SK-N-SH (cell line): ENCODE measurements around the gene SCYGR1. TPM values are rescaled to one million over a fixed set of nuclear protein-coding genes. Genes with fewer than 3 reads are reported as not detected.

Experiments
- CTCF ChIA-PET: fragments of 300-600, 350-600 bp; formaldehyde crosslinking; extraction: SDS; loops from one replicate; lab custom pipeline; 2021; lab: Yijun Ruan, JAX
- POLR2A ChIA-PET: fragments of 350-600 bp; sonication (Branson Sonifier 250); formaldehyde crosslinking; extraction: SDS; loops from one replicate; lab custom pipeline; 2020; ENCODE audit warnings: antibody characterized with exemption, inconsistent platforms; lab: Yijun Ruan, JAX
- DNase-seq: peaks from one replicate; pipeline ENCODE4 v3.0.0; 2012
- H2AFZ ChIP-seq: fragments of 200-600 bp; sonication (generic); 2 replicates; pipeline ENCODE4 v1.8.1; 2016; ENCODE audit warnings: antibody characterized with exemption, mild to moderate bottlenecking, low read depth
- H3F3A ChIP-seq: fragments of 200-600 bp; sonication (generic); replicated peaks from 2 replicates; pipeline ENCODE3; 2016; ENCODE audit warnings: antibody characterized with exemption, mild to moderate bottlenecking; ENCODE audit not compliant: insufficient read depth
- H3K27ac ChIP-seq, 2 experiments: fragments of 200-500 bp in 1 of 2; fragments of 200-600 bp in 1 of 2; sonication (Bioruptor generic) in 1 of 2; sonication (generic), shearing (Covaris generic) in 1 of 2; 2 replicates each; pipeline versions ENCODE4 v1.5.1 to v1.6.1; 2014 to 2016; ENCODE audit warnings: low read depth in 2 of 2, inconsistent platforms in 1 of 2, low read length in 1 of 2, mild to moderate bottlenecking in 1 of 2, mixed read lengths in 1 of 2
- H3K27me3 ChIP-seq: fragments of 200-600 bp; sonication (generic), shearing (Covaris generic); 2 replicates; pipeline ENCODE4 v1.6.1; 2016; ENCODE audit warnings: mixed run types; ENCODE audit not compliant: insufficient read depth
- H3K36me3 ChIP-seq, 2 experiments: fragments of 200-500 bp in 1 of 2; fragments of 200-600 bp in 1 of 2; sonication (Bioruptor generic) in 1 of 2; sonication (generic) in 1 of 2; replicated peaks in 1 of 2; 2 replicates each; pipeline versions ENCODE3 to v1.5.1; 2014 to 2016; ENCODE audit warnings: low read length in 1 of 2, mild to moderate bottlenecking in 1 of 2; ENCODE audit not compliant: insufficient read depth in 2 of 2, control insufficient read depth in 1 of 2
- H3K4me1 ChIP-seq, 2 experiments: fragments of 200-500 bp in 1 of 2; fragments of 200-600 bp in 1 of 2; sonication (Bioruptor generic) in 1 of 2; sonication (generic), shearing (Covaris generic) in 1 of 2; 2 replicates each; pipeline versions ENCODE4 v1.5.1 to v1.6.1; 2014 to 2016; ENCODE audit warnings: low read depth in 1 of 2, low read length in 1 of 2, mixed run types in 1 of 2; ENCODE audit not compliant: insufficient read depth in 2 of 2, control insufficient read depth in 1 of 2
- H3K4me2 ChIP-seq: fragments of 200-600 bp; sonication (generic), shearing (Covaris generic); 2 replicates; pipeline ENCODE4 v1.6.1; 2017; ENCODE audit warnings: mixed run types
- H3K4me3 ChIP-seq, 2 experiments: fragments of 200-500 bp in 1 of 2; fragments of 200-600 bp in 1 of 2; sonication (Bioruptor generic) in 1 of 2; sonication (generic), shearing (Covaris generic) in 1 of 2; 2 replicates each; pipeline versions ENCODE4 v1.5.1 to v1.8.1; 2014 to 2016; ENCODE audit warnings: low read depth in 2 of 2, inconsistent platforms in 1 of 2, low read length in 1 of 2, mild to moderate bottlenecking in 1 of 2, mixed read lengths in 1 of 2, moderate library complexity in 1 of 2
- H3K79me2 ChIP-seq: fragments of 200-600 bp; sonication (generic); 2 replicates; pipeline ENCODE4 v1.8.1; 2017; ENCODE audit warnings: mild to moderate bottlenecking; ENCODE audit not compliant: insufficient read depth
- H3K9ac ChIP-seq: fragments of 200-600 bp; sonication (generic); 2 replicates; pipeline ENCODE4 v1.6.1; 2017; ENCODE audit warnings: mixed run types
- H3K9me2 ChIP-seq: fragments of 200-600 bp; sonication (generic); 2 replicates; pipeline ENCODE4 v1.6.1; 2017; ENCODE audit warnings: mixed run types
- H3K9me3 ChIP-seq: fragments of 200-600 bp; sonication (generic); 2 replicates; pipeline ENCODE4 v1.6.1; 2017; ENCODE audit warnings: mixed run types, mild to moderate bottlenecking, moderate library complexity
- H4K20me1 ChIP-seq: fragments of 200-600 bp; sonication (generic); 2 replicates; pipeline ENCODE4 v1.6.1; 2017; ENCODE audit warnings: mild to moderate bottlenecking, mixed run types; ENCODE audit not compliant: insufficient read depth
- CTCF ChIP-seq: fragments of 200-600 bp; sonication (generic); IDR thresholded peaks from 2 replicates; pipeline ENCODE4 v1.6.1; 2017; ENCODE audit warnings: antibody characterized with exemption, mild to moderate bottlenecking, moderate library complexity
- ELF1 ChIP-seq: IDR thresholded peaks from 2 replicates; pipeline ENCODE4 v1.4.0; 2012
- EZH2phosphoT487 ChIP-seq: fragments of 200-600 bp; sonication (generic); IDR thresholded peaks from 2 replicates; pipeline ENCODE4 v1.6.1; 2017; ENCODE audit warnings: low read depth, mixed run types, mild to moderate bottlenecking, antibody characterized with exemption, moderate library complexity, borderline replicate concordance
- FOXJ3 ChIP-seq: sonication (generic); formaldehyde crosslinking; IDR thresholded peaks from 2 replicates; pipeline ENCODE4 v1.5.1; 2020; ENCODE audit warnings: mild to moderate bottlenecking, missing genetic modification reagents
- FOXM1 ChIP-seq: IDR thresholded peaks from 2 replicates; pipeline ENCODE4 v1.4.0; 2012; ENCODE audit warnings: low read depth, mild to moderate bottlenecking
- IRF3 ChIP-seq: fragments of 150-350 bp; IDR thresholded peaks from 2 replicates; pipeline ENCODE4 v1.6.1; 2016; ENCODE audit warnings: mild to moderate bottlenecking, low read depth, low read length
- JUND ChIP-seq: IDR thresholded peaks from 2 replicates; pipeline ENCODE4 v1.4.0; 2012
- MXI1 ChIP-seq: IDR thresholded peaks from 2 replicates; pipeline ENCODE4 v1.6.1; 2012; ENCODE audit warnings: mild to moderate bottlenecking, low read depth, low read length, improper control_type of control experiment
- NFIC ChIP-seq: IDR thresholded peaks from 2 replicates; pipeline ENCODE4 v1.4.0; 2012; ENCODE audit warnings: borderline replicate concordance
- NRF1 ChIP-seq: IDR thresholded peaks from 2 replicates; pipeline ENCODE4 v1.6.1; 2012; ENCODE audit warnings: low read depth, mild to moderate bottlenecking, low read length
- POLR2AphosphoS5 ChIP-seq: IDR thresholded peaks from 2 replicates; pipeline ENCODE4 v1.6.1; 2012; ENCODE audit warnings: low read depth, low read length
- RAD21 ChIP-seq: IDR thresholded peaks from 2 replicates; pipeline ENCODE4 v1.6.1; 2012; ENCODE audit warnings: mild to moderate bottlenecking, low read length
- REST ChIP-seq: IDR thresholded peaks from 2 replicates; pipeline ENCODE4 v1.6.1; 2012; ENCODE audit warnings: mild to moderate bottlenecking, low read depth, low read length, moderate library complexity
- RFX5 ChIP-seq: IDR thresholded peaks from 2 replicates; pipeline ENCODE4 v1.6.1; 2012; ENCODE audit warnings: mild to moderate bottlenecking, improper control_type of control experiment, low read length
- RXRA ChIP-seq: IDR thresholded peaks from 2 replicates; pipeline ENCODE4 v1.4.0; 2012; ENCODE audit warnings: low read depth, mild to moderate bottlenecking, borderline replicate concordance
- SIN3A ChIP-seq: IDR thresholded peaks from 2 replicates; pipeline ENCODE4 v1.6.1; 2012; ENCODE audit warnings: low read depth, mild to moderate bottlenecking, low read length, moderate library complexity, borderline replicate concordance
- SMC3 ChIP-seq: IDR thresholded peaks from 2 replicates; pipeline ENCODE4 v1.6.1; 2012; ENCODE audit warnings: low read depth, low read length, improper control_type of control experiment
- USF2 ChIP-seq: fragments of 150-350 bp; IDR thresholded peaks from 2 replicates; pipeline ENCODE4 v1.6.1; 2017; ENCODE audit warnings: antibody characterized with exemption, low read length, low read depth, borderline replicate concordance
- YY1 ChIP-seq: IDR thresholded peaks from 2 replicates; pipeline ENCODE4 v1.4.0; 2012; ENCODE audit warnings: low read depth, mild to moderate bottlenecking
- ZBTB33 ChIP-seq: IDR thresholded peaks from 2 replicates; pipeline ENCODE4 v1.4.0; 2012; ENCODE audit warnings: low read depth, borderline replicate concordance
- WGBS: methylation state at CpG from one replicate; pipeline ENCODE4 v1.1.6; 2017; ENCODE audit warnings: low lambda C conversion rate; 5-methylcytosine and 5-hydroxymethylcytosine counted together
- polyA plus RNA-seq, 3 experiments: library from polyadenylated mRNA; depleted of rRNA; stranded (reverse); fragments of >200 nt; gene quantifications; 2 replicates each; pipeline ENCODE4 v1.2.3, GENCODE V29; 2012

SCYGR1 gene
- polyA plus RNA-seq, 1 of the 3 experiments (the other 2 are of a cell fraction) = not detected

- H3K4me2 ChIP-seq = no peak overlapping the region
- H3K27ac ChIP-seq = no peak overlapping the region
- ChIA-PET POLR2A (no interaction called here), CTCF (no interaction called here)
- H3K4me1 ChIP-seq = peaks cover 4 to 52% of the 10 kb centered on the region in 2 experiments; a peak in 3 of 4 replicates
- peaks cover 26% of the 10 kb centered on the region for H3F3A ChIP-seq
- no peak overlapping the region for H3K4me3 ChIP-seq
- H3K9ac ChIP-seq = no peak overlapping the region
- no peaks in the 10 kb centered on the region for H3K9me2 ChIP-seq
- WGBS = 89% methylated on average over 6 of the region's 6 CpGs
- H4K20me1 ChIP-seq = no peaks in the 10 kb centered on the region
- H3K36me3 ChIP-seq = no peaks in the 10 kb centered on the region
- no peak overlapping the region for H2AFZ ChIP-seq
- no peaks in the 10 kb centered on the region for H3K9me3 ChIP-seq
- no peak for TF ChIP-seq ELF1
- no peak for TF ChIP-seq NRF1
- no peak for TF ChIP-seq FOXM1
- no peak for TF ChIP-seq JUND
- TF ChIP-seq RFX5 = no peak
- no peak for TF ChIP-seq NFIC
- TF ChIP-seq IRF3 = no peak
- TF ChIP-seq MXI1 = no peak
- TF ChIP-seq YY1 = no peak
- no peak for TF ChIP-seq POLR2AphosphoS5
- no peak for TF ChIP-seq REST
- TF ChIP-seq SIN3A = no peak
- no peak for TF ChIP-seq RAD21
- TF ChIP-seq CTCF = no peak
- TF ChIP-seq RXRA = no peak
- no peak for TF ChIP-seq SMC3
- no peak for TF ChIP-seq USF2
- TF ChIP-seq FOXJ3 = no peak
- no peak for TF ChIP-seq EZH2phosphoT487
- no peak for TF ChIP-seq ZBTB33
- no peak for DNase-seq
- no peaks in the 10 kb centered on the region for H3K27me3 ChIP-seq
- no peaks in the 10 kb centered on the region for H3K79me2 ChIP-seq
These were observed 13.6 kb downstream of the SCYGR1 start for GRCh38 chr2:227374158-227374557.
